ENCODE data around the gene C6orf120. TPM values are rescaled to one million over a fixed set of nuclear protein-coding genes. Genes with fewer than 3 reads are reported as not detected.

C6orf120 gene
- total and polyA plus RNA-seq, 2 of the 13 experiments (the other 11 are each of a cell fraction or from before 2014, with no cell fraction given) = 21.7 to 29.9 TPM

GRCh38 chr6:169725125-169726048 lies 23.5 kb downstream of the C6orf120 start (continued):
- TF ChIP-seq CEBPB (IDR thresholded peaks at IDR 0.05; ENCODE audit: borderline replicate concordance, low read depth, low read length) (peak; percentile 87), HCFC1 (IDR thresholded peaks at IDR 0.05; ENCODE audit: low read depth, low read length) (no peak), FOXK2 (IDR thresholded peaks at IDR 0.05) (no peak), ZNF432 (CRISPR knock-in tag; IDR thresholded peaks at IDR 0.05; ENCODE audit: borderline replicate concordance) (no peak), EEA1 (CRISPR knock-in tag; IDR thresholded peaks at IDR 0.05; ENCODE audit: borderline replicate concordance) (no peak), SUZ12 (IDR thresholded peaks at IDR 0.05; ENCODE audit: low read depth, low read length) (no peak), HDAC1 (CRISPR knock-in tag; IDR thresholded peaks at IDR 0.05) (peak; percentile 54), ZNF564 (CRISPR knock-in tag; IDR thresholded peaks at IDR 0.05) (0 out of 2 replicates have a peak, but pooled peaks have one; percentile 4), PCBP1 (IDR thresholded peaks at IDR 0.05; ENCODE audit: borderline replicate concordance, low read depth, low read length) (no peak; the same call in 1 of the 2 replicates), HOXD1 (CRISPR knock-in tag; IDR thresholded peaks at IDR 0.05) (peak; percentile 48; the same call in 1 of the 2 replicates), MTA1 (CRISPR knock-in tag; IDR thresholded peaks at IDR 0.05; ENCODE audit: borderline replicate concordance) (no peak; the same call in 1 of the 2 replicates), PAX8 (CRISPR knock-in tag; IDR thresholded peaks at IDR 0.05; ENCODE audit: borderline replicate concordance) (no peak), GRHL1 (CRISPR knock-in tag; conservative IDR thresholded peaks at IDR 0.05) (no peak), ATF3 (CRISPR knock-in tag; IDR thresholded peaks at IDR 0.05) (peak; percentile 60; the same call in 1 of the 2 replicates), E2F2 (CRISPR knock-in tag; IDR thresholded peaks at IDR 0.05; ENCODE audit: borderline replicate concordance) (no peak), ZSCAN29 (CRISPR knock-in tag; conservative IDR thresholded peaks at IDR 0.05) (peak; percentile 91), ZNF777 (CRISPR knock-in tag; IDR thresholded peaks at IDR 0.05) (peak; percentile 87), ZNF710 (CRISPR knock-in tag; IDR thresholded peaks at IDR 0.05; ENCODE audit: borderline replicate concordance) (peak; percentile 83; the same call in 1 of the 2 replicates), ZSCAN30 (CRISPR knock-in tag; IDR thresholded peaks at IDR 0.05) (peak; percentile 65; the same call in 1 of the 2 replicates)
- TF ChIP-seq, protein P1, sequence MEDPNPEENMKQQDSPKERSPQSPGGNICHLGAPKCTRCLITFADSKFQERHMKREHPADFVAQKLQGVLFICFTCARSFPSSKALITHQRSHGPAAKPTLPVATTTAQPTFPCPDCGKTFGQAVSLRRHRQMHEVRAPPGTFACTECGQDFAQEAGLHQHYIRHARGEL (CRISPR knock-in tag; IDR thresholded peaks at IDR 0.05) = no peak
- TF ChIP-seq, protein P2, sequence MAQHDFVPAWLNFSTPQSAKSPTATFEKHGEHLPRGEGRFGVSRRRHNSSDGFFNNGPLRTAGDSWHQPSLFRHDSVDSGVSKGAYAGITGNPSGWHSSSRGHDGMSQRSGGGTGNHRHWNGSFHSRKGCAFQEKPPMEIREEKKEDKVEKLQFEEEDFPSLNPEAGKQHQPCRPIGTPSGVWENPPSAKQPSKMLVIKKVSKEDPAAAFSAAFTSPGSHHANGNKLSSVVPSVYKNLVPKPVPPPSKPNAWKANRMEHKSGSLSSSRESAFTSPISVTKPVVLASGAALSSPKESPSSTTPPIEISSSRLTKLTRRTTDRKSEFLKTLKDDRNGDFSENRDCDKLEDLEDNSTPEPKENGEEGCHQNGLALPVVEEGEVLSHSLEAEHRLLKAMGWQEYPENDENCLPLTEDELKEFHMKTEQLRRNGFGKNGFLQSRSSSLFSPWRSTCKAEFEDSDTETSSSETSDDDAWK (CRISPR knock-in tag; IDR thresholded peaks at IDR 0.05) = no peak
